Esophagus muscularis mucosa (tissue), 3 donors: ENCODE measurements around the gene PIMREG.

Source experiments
- CTCF ChIP-seq, 3 experiments: fragments of 200-600 bp in 2 of 3; fragments of 450-650 bp in 1 of 3; sonication (generic) in 2 of 3; IDR thresholded peaks; one replicate each; pipeline ENCODE4 v1.5.1; 2017 to 2019; ENCODE audit warnings: antibody characterized with exemption in 3 of 3, mild to moderate bottlenecking in 2 of 3, moderate library complexity in 1 of 3
- POLR2A ChIP-seq: fragments of 450-650 bp; IDR thresholded peaks from one replicate; pipeline ENCODE4 v1.6.1; 2017; ENCODE audit warnings: antibody characterized with exemption, moderate library complexity, mild to moderate bottlenecking, low read depth
- POLR2AphosphoS5 ChIP-seq, 2 donors: sonication (generic); formaldehyde crosslinking; IDR thresholded peaks; one replicate each; pipeline ENCODE4 v1.6.1; 2017; ENCODE audit warnings: antibody characterized with exemption in 2 of 2

GRCh38 chr17:6470751-6471521 is 26.7 kb downstream of the PIMREG start:
- no peak for TF ChIP-seq POLR2A
- TF ChIP-seq CTCF (IDR thresholded peaks at IDR 0.05): no peak
- no peak for TF ChIP-seq POLR2AphosphoS5 (IDR thresholded peaks at IDR 0.05)
